ENCODE results near the gene ITPR2.

The ITPR2 gene

GRCh38 chr12:26725276-26725916 is 107.6 kb downstream of the ITPR2 start:
- TF ChIP-seq LEF1 (IDR thresholded peaks at IDR 0.05; ENCODE audit: borderline replicate concordance) (no peak), FOXK2 (IDR thresholded peaks at IDR 0.05) (no peak), TARDBP (IDR thresholded peaks at IDR 0.05) (no peak), HDGF (IDR thresholded peaks at IDR 0.05; ENCODE audit: borderline replicate concordance) (no peak), ARNT (IDR thresholded peaks at IDR 0.05) (no peak)
- ChIA-PET POLR2A (no interaction called here), CTCF (no interaction called here)
- no peak for DNase-seq (ENCODE audit: extremely low spot score)

GRCh38 chr12:26724309-26724702 is 108.7 kb downstream of the ITPR2 start:
- ChIA-PET CTCF (interaction anchor here (1.0 kb wide), 1 partner anchor 23 kb away, joined by 3 read pairs; no protein-coding TSS in a partner anchor), POLR2A (no interaction called here)
- no peak for DNase-seq (ENCODE audit: extremely low spot score)
- TF ChIP-seq FOXM1 (IDR thresholded peaks at IDR 0.05; ENCODE audit: borderline replicate concordance): no peak
- TF ChIP-seq FOXA1 (IDR thresholded peaks at IDR 0.05): no peak
- TF ChIP-seq CTBP1 (IDR thresholded peaks at IDR 0.05; ENCODE audit: borderline replicate concordance): no peak
- no peak for TF ChIP-seq PKNOX1 (IDR thresholded peaks at IDR 0.05)
- TF ChIP-seq HDGF (IDR thresholded peaks at IDR 0.05; ENCODE audit: borderline replicate concordance): no peak
- TF ChIP-seq L3MBTL2 (conservative IDR thresholded peaks at IDR 0.05): no peak
- TF ChIP-seq ELF4 (IDR thresholded peaks at IDR 0.05): no peak
- TF ChIP-seq LEF1 (IDR thresholded peaks at IDR 0.05; ENCODE audit: borderline replicate concordance): no peak
- TF ChIP-seq BHLHE40 (IDR thresholded peaks at IDR 0.05; ENCODE audit: borderline replicate concordance): no peak
- no peak for TF ChIP-seq NFRKB (IDR thresholded peaks at IDR 0.05)
- no peak for TF ChIP-seq SP1 (IDR thresholded peaks at IDR 0.05)
- TF ChIP-seq FOXK2 (IDR thresholded peaks at IDR 0.05): no peak
- no peak for TF ChIP-seq ARNT (IDR thresholded peaks at IDR 0.05)
- no peak for TF ChIP-seq ZNF384 (IDR thresholded peaks at IDR 0.05)
- TF ChIP-seq TARDBP (IDR thresholded peaks at IDR 0.05): no peak
- TF ChIP-seq SUZ12 (IDR thresholded peaks at IDR 0.05): no peak

DNA sequence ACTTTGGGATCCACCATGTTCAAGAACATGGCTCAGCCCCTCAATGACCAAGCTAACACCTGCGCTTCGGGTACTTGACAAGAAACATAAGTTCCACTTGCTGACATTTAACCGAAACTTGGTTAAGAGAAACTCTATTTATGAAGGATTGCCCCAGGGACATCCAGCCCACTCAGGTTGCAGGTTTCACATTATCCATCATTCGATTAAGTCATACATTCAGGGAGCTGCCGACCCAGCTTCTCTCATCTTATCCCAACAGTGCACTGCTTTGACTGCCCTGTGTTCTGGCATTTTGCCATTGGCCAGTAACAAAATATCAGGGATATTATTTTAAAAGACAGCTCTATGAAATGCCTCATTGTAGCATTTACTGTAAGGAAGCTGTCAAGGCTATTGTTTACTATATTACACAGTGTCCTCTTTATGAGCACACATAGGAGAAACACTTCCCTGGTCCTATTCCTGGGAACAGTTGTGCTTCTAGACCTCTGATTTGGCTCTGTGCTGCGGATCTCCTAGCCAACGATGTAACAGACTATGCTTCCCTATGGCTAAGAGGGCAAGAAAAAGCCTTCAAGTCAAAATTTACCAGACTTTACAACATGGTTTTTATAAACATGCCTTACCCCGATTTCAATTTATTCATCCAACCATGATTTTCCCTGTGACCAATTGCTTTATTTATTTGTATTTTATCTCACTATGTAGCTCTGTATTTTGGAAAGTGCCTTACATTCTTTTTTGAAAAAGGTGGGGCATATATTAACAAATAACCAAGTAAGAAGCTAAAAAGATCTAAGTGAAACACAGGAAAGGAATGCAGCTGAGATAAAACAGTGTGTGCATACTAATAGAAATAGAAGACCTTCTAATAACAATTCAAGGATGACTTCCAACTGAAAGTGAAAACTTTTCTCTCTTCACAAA is 109.3 kb downstream of the ITPR2 start:
- no peak for DNase-seq (ENCODE audit: extremely low spot score)
- TF ChIP-seq FOXA1 (IDR thresholded peaks at IDR 0.05) (no peak), L3MBTL2 (conservative IDR thresholded peaks at IDR 0.05) (no peak)
- POLR2A ChIA-PET: no interaction called here
- CTCF ChIA-PET: interaction anchor here (1.0 kb wide), 1 partner anchor 22 kb away, joined by 3 read pairs; no protein-coding TSS in a partner anchor

DNA sequence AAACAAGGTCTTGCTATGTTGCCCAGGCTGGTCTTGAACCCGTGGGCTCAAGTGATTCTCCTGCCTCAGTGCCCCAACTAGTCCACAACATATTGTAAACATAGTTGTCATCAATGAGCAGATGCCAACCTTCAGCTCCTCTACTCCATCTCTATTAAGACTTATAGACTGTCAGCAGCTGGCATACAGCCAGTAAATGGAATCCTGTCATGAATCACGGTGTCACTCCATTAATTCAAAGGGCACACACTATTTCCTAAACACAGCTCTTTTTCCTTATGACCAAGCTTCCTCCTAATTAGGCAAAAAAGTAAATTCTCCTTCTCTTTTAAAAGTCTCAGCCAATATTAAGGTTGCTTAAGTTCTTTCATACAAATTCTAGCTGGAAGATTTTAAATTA is 111.2 kb downstream of the ITPR2 start:
- ChIA-PET POLR2A (no interaction called here), CTCF (no interaction called here)
- no peak for DNase-seq (ENCODE audit: extremely low spot score)
- TF ChIP-seq SUZ12 (IDR thresholded peaks at IDR 0.05) (no peak), PKNOX1 (IDR thresholded peaks at IDR 0.05) (peak; percentile 82)

DNA sequence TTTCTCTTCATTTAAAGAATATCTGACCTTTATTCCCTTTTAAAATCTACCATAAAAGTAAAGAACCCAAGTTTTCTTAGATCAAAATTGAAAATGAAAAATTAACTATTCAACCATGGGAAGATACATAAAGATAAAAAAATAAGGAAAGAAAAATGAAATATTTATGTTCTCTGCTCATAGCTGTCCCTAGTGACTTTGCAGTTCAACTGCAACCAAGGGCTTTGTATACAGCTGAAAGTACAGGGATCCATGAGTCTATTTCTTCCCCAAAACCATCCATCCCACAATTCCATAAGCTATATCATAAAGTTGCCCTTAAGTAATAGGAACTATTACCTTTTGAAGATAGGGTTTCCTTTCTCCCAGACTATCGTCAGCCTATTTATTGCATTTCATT is 113.1 kb downstream of the ITPR2 start:
- DNase-seq (ENCODE audit: extremely low spot score): no peak
- TF ChIP-seq HDGF (IDR thresholded peaks at IDR 0.05; ENCODE audit: borderline replicate concordance) (no peak), ELF4 (IDR thresholded peaks at IDR 0.05) (no peak), FOXK2 (IDR thresholded peaks at IDR 0.05) (no peak), PKNOX1 (IDR thresholded peaks at IDR 0.05) (no peak), L3MBTL2 (conservative IDR thresholded peaks at IDR 0.05) (no peak), NFRKB (IDR thresholded peaks at IDR 0.05) (no peak), CTBP1 (IDR thresholded peaks at IDR 0.05; ENCODE audit: borderline replicate concordance) (no peak), FOXA1 (IDR thresholded peaks at IDR 0.05) (no peak), ARNT (IDR thresholded peaks at IDR 0.05) (no peak), BHLHE40 (IDR thresholded peaks at IDR 0.05; ENCODE audit: borderline replicate concordance) (no peak), LEF1 (IDR thresholded peaks at IDR 0.05; ENCODE audit: borderline replicate concordance) (no peak), SUZ12 (IDR thresholded peaks at IDR 0.05) (no peak), FOXM1 (IDR thresholded peaks at IDR 0.05; ENCODE audit: borderline replicate concordance) (no peak), SP1 (IDR thresholded peaks at IDR 0.05) (no peak), ZNF384 (IDR thresholded peaks at IDR 0.05) (no peak), TARDBP (IDR thresholded peaks at IDR 0.05) (no peak)
- ChIA-PET POLR2A (no interaction called here), CTCF (interaction anchor here (1.4 kb wide), 1 partner anchor 18 kb away, joined by 3 read pairs; no protein-coding TSS in a partner anchor)

GRCh38 chr12:26717757-26718156 is 115.2 kb downstream of the ITPR2 start:
- ChIA-PET POLR2A (no interaction called here), CTCF (no interaction called here)
- no peak for DNase-seq (ENCODE audit: extremely low spot score)
- TF ChIP-seq SUZ12 (IDR thresholded peaks at IDR 0.05) (no peak), L3MBTL2 (conservative IDR thresholded peaks at IDR 0.05) (no peak)
